Spinal cord (tissue), 10 donors: ENCODE results near the gene L1CAM. TPM values are rescaled to one million over a fixed set of nuclear protein-coding genes. Genes with fewer than 3 reads are reported as not detected.
"Not testable (repeated sequence)": the region's sequence is repeated elsewhere in the genome, so short reads cannot be mapped to it uniquely, and the experiment has no call there.

Experiments used
- DNase-seq, 6 donors: peaks; one replicate each; pipeline versions ENCODE4 v3.0.0 to v3.0.0-alpha.2; 2013 to 2015; ENCODE audit warnings: low spot score in 6 of 6, low read depth in 4 of 6
- H3K27ac ChIP-seq: one replicate; pipeline ENCODE4 v1.5.1; 2013; ENCODE audit warnings: low read depth, low read length, control low read depth
- H3K27me3 ChIP-seq: one replicate; pipeline ENCODE4 v1.6.1; 2013; ENCODE audit warnings: low read length; ENCODE audit not compliant: control insufficient read depth, insufficient read depth
- H3K36me3 ChIP-seq: one replicate; pipeline ENCODE4 v1.6.1; 2013; ENCODE audit warnings: low read length; ENCODE audit not compliant: control insufficient read depth, insufficient read depth
- H3K4me1 ChIP-seq: one replicate; pipeline ENCODE4 v1.6.1; 2013; ENCODE audit warnings: low read length; ENCODE audit not compliant: control insufficient read depth, insufficient read depth
- H3K4me3 ChIP-seq: one replicate; pipeline ENCODE4 v1.5.1; 2013; ENCODE audit warnings: low read depth, low read length, control low read depth
- H3K9me3 ChIP-seq: one replicate; pipeline ENCODE4 v1.6.1; 2013; ENCODE audit warnings: low read length; ENCODE audit not compliant: control insufficient read depth, insufficient read depth
- WGBS: methylation state at CpG from one replicate; pipeline ENCODE4 v1.1.5; 2013; ENCODE audit warnings: missing lambda C conversion rate; ENCODE audit not compliant: insufficient coverage; 5-methylcytosine and 5-hydroxymethylcytosine counted together
- polyA plus RNA-seq, 2 donors: library from polyadenylated mRNA; unstranded; fragments of 120-200 nt; gene quantifications; one replicate each; pipeline ENCODE4 v1.2.1, GENCODE V29; 2013; ENCODE audit not compliant: insufficient read length in 2 of 2
- total RNA-seq, 2 donors: library from RNA; depleted of rRNA in 1 of 2; stranded (reverse); fragments of 120-200 nt in 1 of 2; fragments of >200 nt in 1 of 2; gene quantifications; one replicate each; pipeline versions ENCODE4 v1.2.3 to v1.2.4, GENCODE V29; 2013 to 2014
- donor health status: healthy.

Gene L1CAM
- total and polyA plus RNA-seq, 4 donors, result 26.3 to 179 (median 129) TPM

- Histone ChIP-seq H3K4me3 (no peak overlapping the region), H3K27ac (no peak overlapping the region), H3K9me3 (no peaks in the 10 kb centered on the region), H3K27me3 (no peaks in the 10 kb centered on the region), H3K4me1 (peaks cover 33% of the 10 kb centered on the region), H3K36me3 (peaks cover 3% of the 10 kb centered on the region)
- DNase-seq, result no peak
- WGBS, result 100% methylated on average over 1 of the region's 3 CpGs
These were observed 59.0 kb downstream of the L1CAM start for GRCh38 chrX:153827016-153827415.

GRCh38 chrX:153825042-153825441, 60.9 kb downstream of the L1CAM start:
- no peaks in the 10 kb centered on the region for H3K9me3 ChIP-seq
- peaks cover 3% of the 10 kb centered on the region for H3K36me3 ChIP-seq
- H3K27ac ChIP-seq, result no peak overlapping the region
- no peaks in the 10 kb centered on the region for H3K27me3 ChIP-seq
- peaks cover 32% of the 10 kb centered on the region for H3K4me1 ChIP-seq
- H3K4me3 ChIP-seq, result no peak overlapping the region
- 75% methylated on average over 7 of the region's 8 CpGs for WGBS
- no peak for DNase-seq

DNA sequence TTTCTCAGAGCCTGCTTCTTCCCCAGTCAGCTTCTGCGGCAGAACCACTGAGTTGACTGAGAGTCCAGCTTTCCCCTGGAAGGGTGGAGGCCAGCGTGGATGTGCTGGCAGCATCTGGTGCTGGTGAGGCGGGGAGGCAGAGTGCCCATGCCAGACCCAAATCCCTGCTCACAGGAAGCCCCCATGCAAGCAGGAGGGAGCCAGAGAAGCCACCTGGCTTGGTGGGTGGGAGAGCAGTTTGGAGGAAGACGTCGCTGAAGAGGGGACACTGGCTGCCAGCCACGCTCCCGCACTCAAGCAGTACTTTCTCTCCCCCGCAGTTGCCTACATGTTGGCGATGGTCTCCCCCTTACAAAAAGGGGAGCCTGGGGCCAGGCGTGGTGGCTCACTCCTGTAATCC, 61.6 kb downstream of the L1CAM start:
- H3K4me1 ChIP-seq, result peaks cover 35% of the 10 kb centered on the region
- DNase-seq, result no peak
- no peaks in the 10 kb centered on the region for H3K9me3 ChIP-seq
- no peaks in the 10 kb centered on the region for H3K27me3 ChIP-seq
- no peak overlapping the region for H3K27ac ChIP-seq
- WGBS, result 71% methylated on average over 1 of the region's 10 CpGs
- peaks cover 3% of the 10 kb centered on the region for H3K36me3 ChIP-seq
- H3K4me3 ChIP-seq, result no peak overlapping the region

- H3K4me3 ChIP-seq, result no peak overlapping the region
- no peaks in the 10 kb centered on the region for H3K27me3 ChIP-seq
- H3K9me3 ChIP-seq, result no peaks in the 10 kb centered on the region
- DNase-seq, result no peak
- no peaks in the 10 kb centered on the region for H3K36me3 ChIP-seq
- H3K27ac ChIP-seq, result no peak overlapping the region
- 87% methylated on average over 5 of the region's 9 CpGs for whole genome bisulfite sequencing
- peaks cover 43% of the 10 kb centered on the region for H3K4me1 ChIP-seq
These were observed 64.9 kb downstream of the L1CAM start for GRCh38 chrX:153821066-153821465.

- H3K36me3 ChIP-seq, result no peaks in the 10 kb centered on the region
- H3K4me3 ChIP-seq, result no peak overlapping the region
- peak in 1 of 6 donors; percentile 42 for DNase-seq
- H3K9me3 ChIP-seq, result no peaks in the 10 kb centered on the region
- H3K27me3 ChIP-seq, result no peaks in the 10 kb centered on the region
- no peak overlapping the region for H3K27ac ChIP-seq
- H3K4me1 ChIP-seq, result peaks cover 43% of the 10 kb centered on the region
- WGBS, result 79% methylated on average over 5 of the region's 7 CpGs
These were observed 65.4 kb downstream of the L1CAM start for GRCh38 chrX:153820601-153821000.

- peaks cover 38% of the 10 kb centered on the region for H3K4me1 ChIP-seq
- peak in 2 of 6 donors; percentile 22 to 25 for DNase-seq
- H3K36me3 ChIP-seq, result no peaks in the 10 kb centered on the region
- 45% methylated on average over 19 of the region's 23 CpGs for whole genome bisulfite sequencing
- H3K27ac ChIP-seq, result peak overlapping the region; percentile 50
- no peaks in the 10 kb centered on the region for H3K27me3 ChIP-seq
- H3K9me3 ChIP-seq, result no peaks in the 10 kb centered on the region
- peak overlapping the region; percentile 38 for H3K4me3 ChIP-seq
These were observed 66.5 kb downstream of the L1CAM start for GRCh38 chrX:153819384-153820040.

DNA sequence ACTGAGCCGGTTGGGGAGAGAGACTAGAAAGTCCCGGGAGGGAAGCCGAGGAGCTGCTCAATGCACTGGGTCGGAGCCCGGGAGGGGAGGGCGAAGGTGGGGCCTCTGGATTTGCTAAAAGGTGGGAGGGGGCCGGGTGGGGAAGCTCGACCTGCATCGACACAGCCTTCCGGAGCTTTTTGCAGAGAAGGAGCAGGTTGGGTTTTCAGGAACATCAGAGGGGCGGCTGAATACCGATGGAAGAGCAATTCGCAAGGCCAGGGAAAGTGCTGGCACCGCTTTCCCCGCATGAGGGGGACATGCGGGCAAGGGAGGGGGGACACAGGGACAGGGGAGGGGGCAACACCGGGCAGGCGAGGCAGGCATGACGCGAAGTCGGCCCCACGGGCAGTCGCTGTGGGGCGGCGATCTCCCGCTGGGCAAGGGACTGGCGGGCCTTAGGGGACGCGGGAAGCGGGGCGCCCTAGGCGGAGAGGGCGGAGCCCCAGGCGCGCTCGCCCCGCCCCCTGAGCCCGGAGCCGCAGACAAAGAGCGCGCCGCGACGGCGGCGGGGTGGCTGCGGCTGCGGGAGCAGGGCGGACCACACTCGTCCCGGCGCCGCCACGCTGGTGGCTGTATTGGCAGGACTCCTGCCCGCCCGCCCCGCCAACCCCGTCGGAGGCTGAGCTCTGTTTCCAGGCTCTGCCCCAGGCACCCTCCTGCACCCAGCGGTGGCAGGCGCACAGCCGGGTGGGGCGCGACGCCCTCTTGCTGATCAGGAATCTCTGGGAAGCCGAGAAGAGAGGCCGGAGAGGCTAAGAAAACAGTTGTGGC, 67.2 kb downstream of the L1CAM start:
- WGBS, result 13% methylated on average over 67 of the region's 67 CpGs

DNA sequence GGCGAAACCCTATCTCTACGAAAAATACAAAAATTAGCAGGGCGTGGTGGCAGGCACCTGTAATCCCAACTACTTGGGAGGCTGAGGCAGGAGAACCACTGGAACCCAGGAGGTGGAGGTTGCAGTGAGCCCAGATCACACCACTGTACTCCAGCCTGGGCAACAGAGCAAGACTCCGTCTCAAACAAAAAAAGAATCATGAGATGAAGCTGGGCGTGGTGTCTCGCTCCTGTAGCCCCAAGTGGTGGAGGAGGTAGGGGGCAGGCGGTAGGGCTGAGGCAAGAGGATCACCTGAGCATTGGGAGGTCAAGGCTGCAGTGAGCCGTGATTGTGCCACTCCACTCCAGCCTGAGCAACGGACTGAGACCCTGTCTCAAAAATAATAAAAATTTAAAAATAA, 67.9 kb downstream of the L1CAM start:
- WGBS, result 86% methylated on average over 7 of the region's 9 CpGs
- not testable (repeated sequence) for H3K4me3 ChIP-seq, DNase-seq, H3K27me3 ChIP-seq, H3K27ac ChIP-seq, H3K9me3 ChIP-seq, H3K36me3 ChIP-seq
- peaks cover 41% of the 10 kb centered on the region for H3K4me1 ChIP-seq

More for the DNA sequence above, 67.2 kb downstream of the L1CAM start:
- Histone ChIP-seq H3K4me3 (peak overlapping the region; percentile 38), H3K36me3 (no peaks in the 10 kb centered on the region), H3K4me1 (peaks cover 38% of the 10 kb centered on the region), H3K9me3 (no peaks in the 10 kb centered on the region), H3K27ac (peak overlapping the region; percentile 50), H3K27me3 (no peaks in the 10 kb centered on the region)
- DNase-seq, result peak in 2 of 6 donors; percentile 77 to 82

DNA sequence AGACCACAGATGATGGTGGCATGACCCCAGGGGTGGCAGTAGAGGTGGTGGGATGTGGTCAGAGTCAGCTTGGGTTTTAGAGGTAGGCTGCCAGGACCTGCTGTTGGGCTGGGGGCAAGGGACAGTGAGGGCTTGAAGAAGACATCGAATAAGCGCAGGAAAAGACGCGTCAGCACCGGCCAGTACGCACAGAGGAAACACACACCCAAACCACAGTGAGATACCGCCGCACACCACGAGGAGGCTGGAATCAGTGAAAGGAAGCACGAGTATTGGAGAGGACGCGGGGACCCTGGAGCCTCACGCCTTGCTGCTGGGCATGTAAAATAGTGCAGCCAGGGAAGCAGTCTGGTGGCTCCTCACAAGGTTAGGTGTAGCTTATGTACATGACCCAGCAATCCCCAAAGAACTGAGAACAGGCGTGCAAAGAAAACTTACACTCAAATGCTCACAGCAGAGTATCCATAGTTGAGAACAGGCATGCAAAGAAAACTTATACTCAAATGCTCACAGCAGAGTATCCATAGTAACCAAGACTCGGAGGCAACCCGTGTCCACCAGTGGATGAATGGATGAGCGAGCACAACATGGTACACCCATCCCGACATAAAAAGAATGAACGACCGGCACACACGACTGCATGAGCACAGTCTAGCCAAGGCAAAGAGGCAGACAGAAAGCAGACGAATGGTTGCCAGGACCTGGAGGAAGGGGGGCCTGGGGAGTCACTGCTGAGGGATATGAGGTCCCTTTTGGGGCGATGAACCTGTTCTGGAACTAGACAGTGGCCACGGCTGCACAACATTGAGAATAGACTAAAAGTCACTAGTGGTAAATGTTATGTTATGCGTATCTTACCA, 68.9 kb downstream of the L1CAM start:
- 58% methylated on average over 16 of the region's 25 CpGs for WGBS
- Histone ChIP-seq H3K9me3 (no peaks in the 10 kb centered on the region), H3K27ac (no peak overlapping the region), H3K4me1 (peaks cover 44% of the 10 kb centered on the region), H3K36me3 (no peaks in the 10 kb centered on the region), H3K27me3 (no peaks in the 10 kb centered on the region), H3K4me3 (no peak overlapping the region)
- peak in 1 of 6 donors; percentile 36 for DNase-seq
